ENCODE data around the gene RAB4A.

RAB4A gene

GRCh38 chr1:229280037-229280828 is 9.3 kb downstream of the RAB4A start:
- TF ChIP-seq CTCF (IDR thresholded peaks at IDR 0.05; ENCODE audit: low read depth, low read length) = no peak
- no peak overlapping the region for H3K4me3 ChIP-seq (ENCODE audit: low read depth, low read length)

- H3K4me3 ChIP-seq (ENCODE audit: low read depth, low read length) = no peak overlapping the region
- no peak for TF ChIP-seq CTCF (IDR thresholded peaks at IDR 0.05; ENCODE audit: low read depth, low read length)
Observed at GRCh38 chr1:229280921-229281320, 10.0 kb downstream of the RAB4A start.

DNA sequence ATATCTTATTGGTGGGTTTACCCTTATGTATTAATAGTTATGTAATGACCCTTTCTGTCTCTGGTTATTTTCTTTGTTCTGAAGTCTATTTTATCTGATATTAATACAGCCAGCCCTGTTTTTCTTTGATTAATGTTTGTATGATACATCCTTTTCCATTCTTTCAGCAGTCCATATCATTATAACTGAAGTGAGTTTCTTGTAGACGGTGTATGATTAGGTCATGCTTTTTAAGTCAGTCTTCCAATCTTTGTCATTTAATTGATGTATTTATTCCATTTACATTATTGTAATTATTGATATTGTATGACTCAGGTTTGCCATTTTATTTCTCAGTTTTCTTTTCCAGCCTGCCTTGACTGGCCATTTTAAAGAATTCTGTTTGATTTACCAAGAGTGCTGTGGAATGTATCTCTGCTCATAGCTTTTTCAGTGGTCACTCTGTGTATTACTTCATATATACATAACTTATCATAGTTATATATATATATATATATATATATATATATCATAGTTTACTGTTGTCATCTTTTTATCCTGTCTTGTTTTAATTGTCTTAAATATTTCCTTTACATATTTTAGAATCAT is 10.5 kb downstream of the RAB4A start:
- no peak overlapping the region for H3K4me3 ChIP-seq (ENCODE audit: low read depth, low read length)
- TF ChIP-seq CTCF (IDR thresholded peaks at IDR 0.05; ENCODE audit: low read depth, low read length) = no peak

GRCh38 chr1:229282295-229282823 is 11.4 kb downstream of the RAB4A start:
- no peak overlapping the region for H3K4me3 ChIP-seq (ENCODE audit: low read depth, low read length)
- no peak for TF ChIP-seq CTCF (IDR thresholded peaks at IDR 0.05; ENCODE audit: low read depth, low read length)

GRCh38 chr1:229283183-229283611 is 12.3 kb downstream of the RAB4A start:
- no peak overlapping the region for H3K4me3 ChIP-seq (ENCODE audit: low read depth, low read length)
- TF ChIP-seq CTCF (IDR thresholded peaks at IDR 0.05; ENCODE audit: low read depth, low read length) = no peak

DNA sequence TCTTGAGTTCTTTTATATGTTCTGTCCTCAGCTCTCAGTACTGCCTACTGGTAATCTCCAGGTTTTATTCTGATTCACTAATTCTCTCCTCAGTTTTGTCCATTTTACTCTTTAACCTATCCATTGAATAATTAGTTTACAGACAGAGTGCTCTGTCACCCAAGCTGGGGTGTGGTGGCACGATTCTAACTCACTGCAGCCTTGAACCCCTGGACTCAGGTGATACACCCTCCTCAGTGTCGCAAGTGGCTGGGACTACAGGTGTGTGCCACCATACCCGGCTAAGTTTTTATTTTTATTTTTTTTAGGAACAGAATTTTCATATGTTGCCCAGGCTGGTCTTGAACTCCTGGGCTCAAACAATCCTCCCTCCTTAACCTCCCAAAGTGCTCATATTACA is 14.0 kb downstream of the RAB4A start:
- no peak overlapping the region for H3K4me3 ChIP-seq (ENCODE audit: low read depth, low read length)
- no peak for TF ChIP-seq CTCF (IDR thresholded peaks at IDR 0.05; ENCODE audit: low read depth, low read length)

DNA sequence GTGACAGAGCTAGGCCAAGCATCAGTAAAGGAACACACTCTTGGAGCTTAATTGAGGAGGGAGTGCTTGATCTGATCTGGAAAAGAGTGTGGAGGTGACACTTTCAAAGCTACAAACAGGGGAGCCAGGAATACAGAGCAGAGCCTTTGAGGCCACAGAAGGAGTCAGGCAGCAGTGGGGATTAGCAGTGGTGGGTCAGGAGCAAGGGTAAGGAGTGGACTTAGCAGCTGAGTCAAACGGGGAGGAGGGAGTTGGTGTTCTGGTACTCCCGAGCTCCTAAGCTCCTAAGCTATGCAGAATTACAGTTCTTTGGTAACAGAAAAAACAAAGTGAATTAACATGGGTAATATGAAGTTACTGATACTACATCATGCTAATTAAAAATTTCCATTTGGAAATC is 14.5 kb downstream of the RAB4A start:
- H3K4me3 ChIP-seq (ENCODE audit: low read depth, low read length) = no peak overlapping the region
- TF ChIP-seq CTCF (IDR thresholded peaks at IDR 0.05; ENCODE audit: low read depth, low read length) = no peak
